ENCODE results near the gene GAGE10.

GAGE10 gene

GRCh38 chrX:49303346-49303745 lies at the start of gene GAGE10:
Gene GAGE10, plus strand, starts transcription at chrX:49303646. Its CDS starts 1,214 bp downstream, at chrX:49304860.
- no peak for TF ChIP-seq CTCF (IDR thresholded peaks at IDR 0.05)
- no peak for DNase-seq (ENCODE audit: low spot score)
- Histone ChIP-seq H3K4me3 (no peak within 1 kb of the TSS), H3K27ac (no peak within 1 kb of the TSS)

- DNase-seq (ENCODE audit: low spot score): no peak
- Histone ChIP-seq H3K27ac (no peak overlapping the region), H3K4me3 (no peak overlapping the region)
- no peak for TF ChIP-seq CTCF (IDR thresholded peaks at IDR 0.05)
Measured at GRCh38 chrX:49254639-49255038, 48.8 kb upstream of the GAGE10 start.

GRCh38 chrX:49256268-49256995 lies 47.0 kb upstream of the GAGE10 start:
- no peak overlapping the region for H3K27ac ChIP-seq
- H3K4me3 ChIP-seq: no peak overlapping the region
- no peak for TF ChIP-seq CTCF (IDR thresholded peaks at IDR 0.05)
- no peak for DNase-seq (ENCODE audit: low spot score)

- Histone ChIP-seq H3K27ac (no peak overlapping the region), H3K4me3 (no peak overlapping the region)
- no peak for DNase-seq (ENCODE audit: low spot score)
- TF ChIP-seq CTCF (IDR thresholded peaks at IDR 0.05): no peak
Measured at GRCh38 chrX:49257074-49257790, 46.2 kb upstream of the GAGE10 start.

GRCh38 chrX:49257846-49258748 lies 45.3 kb upstream of the GAGE10 start:
- H3K4me3 ChIP-seq: no peak overlapping the region
- H3K27ac ChIP-seq: no peak overlapping the region
- no peak for TF ChIP-seq CTCF (IDR thresholded peaks at IDR 0.05)
- DNase-seq (ENCODE audit: low spot score): no peak

- Histone ChIP-seq H3K27ac (no peak overlapping the region), H3K4me3 (no peak overlapping the region)
- DNase-seq (ENCODE audit: low spot score): no peak
- no peak for TF ChIP-seq CTCF (IDR thresholded peaks at IDR 0.05)
Measured at GRCh38 chrX:49258749-49259124, 44.7 kb upstream of the GAGE10 start.
